SHP77 (cell line): ENCODE results near the gene TARP.
A peak's percentile ranks its signal among the peaks of the same experiment; 100 is the strongest.

Experiments
- DNase-seq, 2 experiments: peaks; one replicate each; lab custom pipeline; 2025; lab: John Stamatoyannopoulos, UW

Gene TARP

DNA sequence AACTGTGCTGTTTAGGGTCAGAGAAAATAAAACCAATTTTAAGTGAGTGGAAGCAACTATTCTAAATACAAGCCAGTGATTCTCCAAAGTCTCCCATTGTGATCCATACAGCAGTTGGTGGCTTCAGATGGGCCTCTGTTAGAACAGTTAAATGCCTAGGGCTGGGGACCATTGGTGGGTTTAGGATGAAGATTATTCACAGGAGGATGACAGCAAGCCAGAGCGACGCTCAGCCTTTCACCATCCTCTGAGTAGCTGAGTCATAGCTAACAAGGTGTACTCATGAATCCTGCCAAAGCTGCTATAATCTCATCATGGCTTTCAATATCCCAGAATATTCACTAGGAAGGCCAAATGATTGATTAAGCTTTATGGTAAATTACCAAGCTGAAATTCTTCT is 55.8 kb downstream of the TARP start:
- DNase-seq = no peak

DNA sequence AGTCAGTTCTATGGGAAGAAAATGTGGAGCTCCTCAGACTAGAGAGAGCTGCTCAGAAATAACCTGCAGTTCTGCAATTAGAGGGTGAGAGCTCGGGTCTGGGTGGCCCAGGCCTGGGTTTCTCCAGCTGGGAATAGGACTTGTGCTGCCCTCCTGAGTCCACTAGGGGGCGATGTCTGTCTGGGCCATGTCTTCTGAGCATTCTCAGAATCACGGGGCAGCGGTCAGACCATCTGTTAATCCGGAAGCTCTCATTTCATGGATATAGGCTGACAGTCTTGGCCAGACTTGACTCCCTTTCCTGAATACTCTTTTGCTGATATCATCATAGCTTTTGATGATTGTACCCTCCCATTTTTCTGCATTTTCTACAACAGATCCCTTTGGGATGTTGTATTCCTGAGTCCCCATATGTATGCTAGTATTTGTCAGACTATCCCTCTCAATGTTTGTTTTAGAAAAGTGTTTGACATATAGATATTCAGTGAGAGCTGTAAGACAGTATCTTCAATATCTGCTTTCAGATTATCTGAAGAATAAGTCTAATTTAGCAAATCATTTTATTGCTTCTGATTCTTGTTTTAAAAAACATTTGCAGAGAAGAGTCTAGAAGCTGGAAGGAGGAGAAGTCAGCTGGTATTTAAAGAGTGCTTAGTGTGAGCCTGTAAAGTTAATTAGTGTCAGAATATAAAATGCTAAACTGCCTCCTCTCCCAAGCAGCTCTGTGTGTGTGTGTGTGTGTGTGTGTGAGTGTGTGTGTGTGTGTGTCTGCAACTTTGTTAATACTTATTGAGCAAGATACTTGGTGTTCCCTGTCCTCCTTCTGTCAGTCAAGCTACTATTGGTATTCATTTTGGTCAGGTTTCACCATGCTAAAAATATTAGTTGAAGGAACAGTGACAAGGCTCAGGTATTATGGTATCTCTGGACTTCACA is 57.4 kb downstream of the TARP start:
- peak; percentile 62 to 71 for DNase-seq

GRCh38 chr7:38215115-38215514 is 58.3 kb downstream of the TARP start:
- no peak for DNase-seq

DNA sequence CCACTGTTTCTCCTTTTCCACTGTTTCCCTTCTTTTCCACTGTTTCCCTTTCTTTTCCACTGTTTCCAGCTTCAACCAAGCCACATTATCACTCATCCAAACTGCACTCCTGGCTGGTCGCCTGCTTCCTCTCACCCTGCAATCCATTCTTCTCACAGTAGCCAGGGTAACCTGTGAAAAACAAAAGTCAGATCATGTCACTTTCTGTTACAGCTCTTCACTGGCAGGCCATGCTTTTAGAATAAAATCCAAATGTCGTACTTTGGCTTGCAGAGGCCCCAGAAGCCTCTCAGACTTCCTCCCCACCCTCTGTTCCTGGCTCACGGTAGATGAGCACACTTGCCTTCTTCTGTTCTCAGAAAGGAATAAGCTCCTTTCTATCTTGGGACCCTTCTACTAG is 61.5 kb downstream of the TARP start:
- DNase-seq = no peak

- no peak for DNase-seq
Observed at GRCh38 chr7:38211486-38211885, 62.0 kb downstream of the TARP start.
